GM10266 (cell line): ENCODE data around the gene CKB.

Source experiments
- DNase-seq: peaks from one replicate; pipeline ENCODE4 v3.0.0; 2012; ENCODE audit errors: extremely low spot score
- CTCF ChIP-seq: IDR thresholded peaks from 2 replicates; pipeline ENCODE4 v1.5.1; 2012; ENCODE audit warnings: mild to moderate bottlenecking, low read depth; ENCODE audit not compliant: control insufficient read depth, insufficient read depth; ENCODE audit errors: missing control alignments

CKB gene

GRCh38 chr14:103561381-103562178 is 39.0 kb upstream of the CKB start:
- DNase-seq, result peak; percentile 79
- TF ChIP-seq CTCF, result no peak

GRCh38 chr14:103560691-103561090 is 38.1 kb upstream of the CKB start:
- no peak for TF ChIP-seq CTCF
- DNase-seq, result no peak

- no peak for DNase-seq
- no peak for TF ChIP-seq CTCF
Observed at GRCh38 chr14:103559766-103560165, 37.1 kb upstream of the CKB start.

- no peak for TF ChIP-seq CTCF
- no peak for DNase-seq
Observed at GRCh38 chr14:103558071-103558882, 35.6 kb upstream of the CKB start.

GRCh38 chr14:103556946-103557758 is 34.5 kb upstream of the CKB start:
- no peak for TF ChIP-seq CTCF
- no peak for DNase-seq

GRCh38 chr14:103555559-103556337 is 33.1 kb upstream of the CKB start:
- no peak for TF ChIP-seq CTCF
- no peak for DNase-seq
